Measurements from ENCODE around the gene IMMP2L. TPM values are rescaled to one million over a fixed set of nuclear protein-coding genes. Genes with fewer than 3 reads are reported as not detected.

The IMMP2L gene
- total RNA-seq, 3 donors from 2014 or later (not counting 1 experiment from before 2014, with no cell fraction given) = 6.9 to 9.2 (median 8.7) TPM

DNA sequence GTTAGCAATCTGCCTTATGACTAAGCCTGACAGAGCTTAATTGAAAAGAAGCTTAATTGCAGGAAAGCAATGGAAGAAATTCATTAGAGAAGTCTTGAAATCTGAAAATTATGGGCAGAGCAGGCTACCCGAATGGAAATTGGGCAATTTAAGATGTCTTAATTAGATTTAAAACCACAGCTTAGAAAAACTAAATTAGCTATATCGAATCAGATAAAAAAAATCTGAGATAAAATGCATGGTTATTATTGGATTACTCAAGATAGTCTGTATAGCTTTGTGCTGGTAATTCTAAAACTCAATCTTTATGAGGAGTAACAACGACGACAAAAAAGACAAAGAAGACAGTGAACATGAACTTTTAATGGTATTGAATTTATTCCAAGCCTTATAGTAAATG lies 719.5 kb downstream of the IMMP2L start:
- H3K27ac ChIP-seq (ENCODE audit: low read length) = no peak overlapping the region
- H3K9me3 ChIP-seq (ENCODE audit: control insufficient read depth, insufficient read depth, low read length) = no peaks in the 10 kb centered on the region
- TF ChIP-seq, protein P1, sequence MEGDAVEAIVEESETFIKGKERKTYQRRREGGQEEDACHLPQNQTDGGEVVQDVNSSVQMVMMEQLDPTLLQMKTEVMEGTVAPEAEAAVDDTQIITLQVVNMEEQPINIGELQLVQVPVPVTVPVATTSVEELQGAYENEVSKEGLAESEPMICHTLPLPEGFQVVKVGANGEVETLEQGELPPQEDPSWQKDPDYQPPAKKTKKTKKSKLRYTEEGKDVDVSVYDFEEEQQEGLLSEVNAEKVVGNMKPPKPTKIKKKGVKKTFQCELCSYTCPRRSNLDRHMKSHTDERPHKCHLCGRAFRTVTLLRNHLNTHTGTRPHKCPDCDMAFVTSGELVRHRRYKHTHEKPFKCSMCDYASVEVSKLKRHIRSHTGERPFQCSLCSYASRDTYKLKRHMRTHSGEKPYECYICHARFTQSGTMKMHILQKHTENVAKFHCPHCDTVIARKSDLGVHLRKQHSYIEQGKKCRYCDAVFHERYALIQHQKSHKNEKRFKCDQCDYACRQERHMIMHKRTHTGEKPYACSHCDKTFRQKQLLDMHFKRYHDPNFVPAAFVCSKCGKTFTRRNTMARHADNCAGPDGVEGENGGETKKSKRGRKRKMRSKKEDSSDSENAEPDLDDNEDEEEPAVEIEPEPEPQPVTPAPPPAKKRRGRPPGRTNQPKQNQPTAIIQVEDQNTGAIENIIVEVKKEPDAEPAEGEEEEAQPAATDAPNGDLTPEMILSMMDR (IDR thresholded peaks at IDR 0.05) = no peak
- no peak overlapping the region for H3K4me3 ChIP-seq (ENCODE audit: low read length)
- H3K9me3 Mint-ChIP-seq = peaks cover 0 to 10% of the 10 kb centered on the region in 2 donors
- no peak for DNase-seq
- no peak overlapping the region for H3K27ac Mint-ChIP-seq
- H3K27me3 ChIP-seq (ENCODE audit: control insufficient read depth, insufficient read depth, low read length) = no peaks in the 10 kb centered on the region
- no peaks in the 10 kb centered on the region for H3K27me3 Mint-ChIP-seq (ENCODE audit: low read depth in 2 of 2)
- no peak overlapping the region for H3K4me3 Mint-ChIP-seq
- no peaks in the 10 kb centered on the region for H3K4me1 Mint-ChIP-seq
- no peaks in the 10 kb centered on the region for H3K4me1 ChIP-seq (ENCODE audit: control insufficient read depth, insufficient read depth, low read length)
- 93% methylated on average over 3 of the region's 4 CpGs for whole genome bisulfite sequencing (ENCODE audit: insufficient coverage)
- intact Hi-C loops (cut with micrococcal nuclease) = no loop called here
- ATAC-seq = no peak
- H3K36me3 Mint-ChIP-seq = no peaks in the 10 kb centered on the region
- H3K36me3 ChIP-seq (ENCODE audit: control insufficient read depth, insufficient read depth, low read length) = no peaks in the 10 kb centered on the region

GRCh38 chr7:110841840-110842545 lies 720.3 kb downstream of the IMMP2L start:
- no peak for ATAC-seq
- WGBS (ENCODE audit: insufficient coverage) = 88% methylated on average over 3 of the region's 3 CpGs
- H3K4me3 Mint-ChIP-seq = no peak overlapping the region
- no peaks in the 10 kb centered on the region for H3K27me3 ChIP-seq (ENCODE audit: control insufficient read depth, insufficient read depth, low read length)
- no peak overlapping the region for H3K4me3 ChIP-seq (ENCODE audit: low read length)
- no peak for DNase-seq
- H3K4me1 Mint-ChIP-seq = no peaks in the 10 kb centered on the region
- no peak overlapping the region for H3K27ac Mint-ChIP-seq
- no peaks in the 10 kb centered on the region for H3K27me3 Mint-ChIP-seq (ENCODE audit: low read depth in 2 of 2)
- H3K36me3 Mint-ChIP-seq = no peaks in the 10 kb centered on the region
- intact Hi-C loops (cut with micrococcal nuclease) = no loop called here
- peaks cover 2 to 11% of the 10 kb centered on the region in 2 donors for H3K9me3 Mint-ChIP-seq
- H3K9me3 ChIP-seq (ENCODE audit: control insufficient read depth, insufficient read depth, low read length) = no peaks in the 10 kb centered on the region
- TF ChIP-seq, protein P1 (IDR thresholded peaks at IDR 0.05) = no peak
- H3K4me1 ChIP-seq (ENCODE audit: control insufficient read depth, insufficient read depth, low read length) = no peaks in the 10 kb centered on the region
- no peak overlapping the region for H3K27ac ChIP-seq (ENCODE audit: low read length)
- H3K36me3 ChIP-seq (ENCODE audit: control insufficient read depth, insufficient read depth, low read length) = no peaks in the 10 kb centered on the region

- intact Hi-C loops (cut with micrococcal nuclease) = no loop called here
- 69% methylated on average over 5 of the region's 5 CpGs for WGBS (ENCODE audit: insufficient coverage)
- Mint-ChIP-seq H3K27me3 (ENCODE audit: low read depth in 2 of 2) (no peaks in the 10 kb centered on the region), H3K27ac (no peak overlapping the region), H3K9me3 (peaks cover 4 to 14% of the 10 kb centered on the region in 2 donors), H3K4me3 (no peak overlapping the region), H3K36me3 (no peaks in the 10 kb centered on the region), H3K4me1 (no peaks in the 10 kb centered on the region)
- H3K36me3 ChIP-seq (ENCODE audit: control insufficient read depth, insufficient read depth, low read length) = no peaks in the 10 kb centered on the region
- no peak overlapping the region for H3K4me3 ChIP-seq (ENCODE audit: low read length)
- H3K27me3 ChIP-seq (ENCODE audit: control insufficient read depth, insufficient read depth, low read length) = no peaks in the 10 kb centered on the region
- H3K27ac ChIP-seq (ENCODE audit: low read length) = no peak overlapping the region
- no peak for ATAC-seq
- TF ChIP-seq, protein P1 (IDR thresholded peaks at IDR 0.05) = no peak
- no peaks in the 10 kb centered on the region for H3K4me1 ChIP-seq (ENCODE audit: control insufficient read depth, insufficient read depth, low read length)
- no peaks in the 10 kb centered on the region for H3K9me3 ChIP-seq (ENCODE audit: control insufficient read depth, insufficient read depth, low read length)
- peak in 1 of 2 donors; percentile 17 for DNase-seq
These were observed 722.4 kb downstream of the IMMP2L start for GRCh38 chr7:110839866-110840265.

DNA sequence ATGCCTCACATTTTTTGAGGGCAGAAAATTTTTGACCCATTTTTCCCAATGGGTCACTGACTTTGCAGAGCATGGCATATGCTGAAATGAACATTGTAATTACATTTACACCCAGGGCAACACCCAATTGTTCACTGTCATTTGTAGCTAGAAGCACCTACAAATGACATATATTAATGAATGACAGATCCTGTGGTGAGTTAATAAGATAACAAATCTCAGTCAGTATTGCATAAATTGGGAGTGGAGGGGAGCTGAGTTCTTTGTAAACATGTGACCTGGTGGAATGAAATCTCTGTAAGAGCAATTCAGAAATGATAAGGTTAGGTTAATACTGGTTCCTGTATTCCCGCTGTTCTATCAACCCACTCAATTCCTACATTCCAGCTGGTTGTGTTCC lies 726.4 kb downstream of the IMMP2L start:
- Mint-ChIP-seq H3K4me1 (no peaks in the 10 kb centered on the region), H3K4me3 (no peak overlapping the region), H3K36me3 (no peaks in the 10 kb centered on the region), H3K9me3 (peaks cover 7 to 8% of the 10 kb centered on the region in 2 donors), H3K27ac (no peak overlapping the region), H3K27me3 (ENCODE audit: low read depth in 2 of 2) (no peaks in the 10 kb centered on the region)
- Histone ChIP-seq H3K4me3 (ENCODE audit: low read length) (no peak overlapping the region), H3K9me3 (ENCODE audit: control insufficient read depth, insufficient read depth, low read length) (no peaks in the 10 kb centered on the region), H3K4me1 (ENCODE audit: control insufficient read depth, insufficient read depth, low read length) (no peaks in the 10 kb centered on the region), H3K27me3 (ENCODE audit: control insufficient read depth, insufficient read depth, low read length) (no peaks in the 10 kb centered on the region), H3K27ac (ENCODE audit: low read length) (no peak overlapping the region), H3K36me3 (ENCODE audit: control insufficient read depth, insufficient read depth, low read length) (no peaks in the 10 kb centered on the region)
- TF ChIP-seq, protein P1 (IDR thresholded peaks at IDR 0.05) = no peak
- intact Hi-C loops (cut with micrococcal nuclease) = no loop called here
- ATAC-seq (no peak), DNase-seq (no peak)
- no CpG with 5 or more reads among the region's 1 CpG for WGBS (ENCODE audit: insufficient coverage)
